Skin of body (tissue), 2 donors: ENCODE results near the gene SYNPR. TPM values are rescaled to one million over a fixed set of nuclear protein-coding genes. Genes with fewer than 3 reads are reported as not detected.
"Not testable (repeated sequence)": the region's sequence is repeated elsewhere in the genome, so short reads cannot be mapped to it uniquely, and the experiment has no call there.

Experiments used
- DNase-seq: peaks from one replicate; lab custom pipeline; 2025; lab: John Stamatoyannopoulos, UW
- total RNA-seq: library from RNA; depleted of rRNA; stranded (reverse); fragments of >200 nt; gene quantifications from one replicate; pipeline ENCODE4 v1.2.3, GENCODE V29; 2014

The SYNPR gene
- 0.20 TPM for total RNA-seq

GRCh38 chr3:63278171-63279004, at the start of gene SYNPR:
SYNPR (plus strand) TSS chr3:63278308.
- DNase-seq, result no peak

GRCh38 chr3:63228677-63229076, 49.4 kb upstream of the SYNPR start:
- DNase-seq, result no peak

GRCh38 chr3:63230146-63230545, 48.0 kb upstream of the SYNPR start:
- DNase-seq, result no peak

GRCh38 chr3:63231643-63232042, 46.5 kb upstream of the SYNPR start:
- DNase-seq, result no peak

GRCh38 chr3:63232764-63233396, 45.2 kb upstream of the SYNPR start:
- no peak for DNase-seq

- DNase-seq, result peak; percentile 4
Observed at GRCh38 chr3:63240381-63240902, 37.7 kb upstream of the SYNPR start.

- DNase-seq, result no peak
Observed at GRCh38 chr3:63242124-63242523, 36.0 kb upstream of the SYNPR start.

- no peak for DNase-seq
Observed at GRCh38 chr3:63244486-63244885, 33.6 kb upstream of the SYNPR start.

- no peak for DNase-seq
Observed at GRCh38 chr3:63245726-63246241, 32.3 kb upstream of the SYNPR start.

- DNase-seq, result no peak
Observed at GRCh38 chr3:63248015-63248414, 30.1 kb upstream of the SYNPR start.

GRCh38 chr3:63251499-63251898, 26.6 kb upstream of the SYNPR start:
- DNase-seq, result no peak

- not testable (repeated sequence) for DNase-seq
Observed at GRCh38 chr3:63255819-63256218, 22.3 kb upstream of the SYNPR start.

GRCh38 chr3:63264716-63265115, 13.4 kb upstream of the SYNPR start:
- DNase-seq, result no peak

- DNase-seq, result no peak
Observed at GRCh38 chr3:63274359-63274758, 3.7 kb upstream of the SYNPR start.

- no peak for DNase-seq
Observed at GRCh38 chr3:63279005-63279841, 1.1 kb downstream of the SYNPR start.

- DNase-seq, result no peak
Observed at GRCh38 chr3:63287610-63288009, 9.5 kb downstream of the SYNPR start.

- DNase-seq, result no peak
Observed at GRCh38 chr3:63290686-63291085, 12.6 kb downstream of the SYNPR start.

- DNase-seq, result no peak
Observed at GRCh38 chr3:63294332-63294731, 16.2 kb downstream of the SYNPR start.

- no peak for DNase-seq
Observed at GRCh38 chr3:63295356-63295755, 17.2 kb downstream of the SYNPR start.

- no peak for DNase-seq
Observed at GRCh38 chr3:63295806-63296205, 17.7 kb downstream of the SYNPR start.

GRCh38 chr3:63296249-63296648, 18.1 kb downstream of the SYNPR start:
- DNase-seq, result no peak

- no peak for DNase-seq
Observed at GRCh38 chr3:63303238-63303637, 25.1 kb downstream of the SYNPR start.
